H1 (cell line): ENCODE measurements around the gene SOX12. TPM values are rescaled to one million over a fixed set of nuclear protein-coding genes. Genes with fewer than 3 reads are reported as not detected.

ENCODE experiments used
- CTCF ChIA-PET: fragments of 300-600 bp; sonication (Branson Sonifier 250); formaldehyde crosslinking; loops from one replicate; lab custom pipeline; 2021; ENCODE audit not compliant: partially characterized antibody; lab: Charles Lee
- POLR2A ChIA-PET: fragments of 300-600 bp; sonication (Branson Sonifier 250); formaldehyde crosslinking; loops from one replicate; lab custom pipeline; 2021; ENCODE audit warnings: inconsistent platforms; ENCODE audit not compliant: partially characterized antibody; lab: Charles Lee
- DNase-seq, 2 experiments: peaks; one replicate each; pipeline versions ENCODE4 v3.0.0 to v3.0.0-alpha.2; 2010 to 2022; ENCODE audit warnings: low spot score in 2 of 2, low read depth in 1 of 2, mixed read lengths in 1 of 2
- FAIRE-seq: peaks from 2 replicates; lab custom pipeline; 2011; peaks lifted over from hg19 to GRCh38; lab: Jason Lieb, UNC
- H2AFZ ChIP-seq: 2 replicates; pipeline ENCODE4 v1.8.1; 2012; ENCODE audit warnings: low read length, inconsistent platforms
- H2AK5ac ChIP-seq: 2 replicates; pipeline ENCODE4 v1.6.1; 2013; ENCODE audit warnings: low read depth, low read length
- H2BK120ac ChIP-seq: replicated peaks from 2 replicates; pipeline ENCODE3; 2013; ENCODE audit warnings: low read depth, low read length, inconsistent platforms
- H2BK12ac ChIP-seq: 2 replicates; pipeline ENCODE4 v1.6.1; 2013; ENCODE audit warnings: low read depth, low read length
- H2BK15ac ChIP-seq: 2 replicates; pipeline ENCODE4 v1.6.1; 2013; ENCODE audit warnings: low read length
- H2BK20ac ChIP-seq: 2 replicates; pipeline ENCODE4 v1.6.1; 2013; ENCODE audit warnings: low read length
- H2BK5ac ChIP-seq: 2 replicates; pipeline ENCODE4 v1.6.1; 2013; ENCODE audit warnings: low read depth, low read length
- H3K14ac ChIP-seq: 2 replicates; pipeline ENCODE4 v1.6.1; 2013; ENCODE audit warnings: inconsistent platforms; ENCODE audit not compliant: insufficient read length
- H3K18ac ChIP-seq: 2 replicates; pipeline ENCODE4 v1.6.1; 2013; ENCODE audit warnings: low read length; ENCODE audit errors: extremely low read depth
- H3K23ac ChIP-seq: 2 replicates; pipeline ENCODE4 v1.6.1; 2013; ENCODE audit warnings: inconsistent platforms; ENCODE audit not compliant: insufficient read length
- H3K23me2 ChIP-seq: 2 replicates; pipeline ENCODE4 v1.6.1; 2013; ENCODE audit warnings: low read depth, low read length
- H3K27ac ChIP-seq: 2 replicates; pipeline ENCODE4 v1.6.1; 2011; ENCODE audit warnings: low read depth, low read length, inconsistent platforms
- H3K27me3 ChIP-seq, 4 experiments: replicated peaks in 1 of 4; 1 replicate in 1 of 4; 2 replicates in 3 of 4; pipeline versions ENCODE4 v1.6.1 to v1.8.1; 2011 to 2013; ENCODE audit warnings: low read length in 3 of 4, mild to moderate bottlenecking in 3 of 4, inconsistent platforms in 2 of 4, mixed read lengths in 2 of 4, moderate library complexity in 1 of 4; ENCODE audit not compliant: control insufficient read depth in 3 of 4, insufficient read depth in 3 of 4; ENCODE audit errors: extremely low read depth in 1 of 4
- H3K36me3 ChIP-seq, 4 experiments: 2 replicates each; pipeline versions ENCODE4 v1.6.1 to v1.8.1; 2011 to 2013; ENCODE audit warnings: mild to moderate bottlenecking in 4 of 4, low read length in 3 of 4, moderate library complexity in 2 of 4, control low read depth in 1 of 4, inconsistent platforms in 1 of 4; ENCODE audit not compliant: insufficient read depth in 4 of 4, control insufficient read depth in 2 of 4
- H3K4ac ChIP-seq: replicated peaks from 2 replicates; pipeline ENCODE3; 2013; ENCODE audit warnings: low read length, low read depth, mixed read lengths, inconsistent platforms; ENCODE audit not compliant: insufficient read length
- H3K4me1 ChIP-seq, 4 experiments: replicated peaks in 1 of 4; 1 replicate in 1 of 4; 2 replicates in 3 of 4; pipeline versions ENCODE4 v1.6.1 to v1.8.1; 2011 to 2013; ENCODE audit warnings: low read length in 3 of 4, inconsistent platforms in 2 of 4, mixed read lengths in 1 of 4; ENCODE audit not compliant: insufficient read depth in 4 of 4, control insufficient read depth in 3 of 4
- H3K4me2 ChIP-seq, 2 experiments: 2 replicates each; pipeline versions ENCODE4 v1.6.1 to v1.8.1; 2011 to 2013; ENCODE audit warnings: low read depth in 2 of 2, low read length in 2 of 2, control low read depth in 1 of 2, inconsistent platforms in 1 of 2, mild to moderate bottlenecking in 1 of 2; ENCODE audit not compliant: insufficient read depth in 1 of 2
- H3K4me3 ChIP-seq, 4 experiments: fragments of 200-600, 300-600 bp in 1 of 4; sonication (generic), shearing (Covaris generic), sonication (Bioruptor Twin) in 1 of 4; 2 replicates each; pipeline versions ENCODE4 v1.5.1 to v1.8.1; 2011 to 2016; ENCODE audit warnings: low read length in 4 of 4, low read depth in 3 of 4, control low read depth in 2 of 4, inconsistent platforms in 2 of 4, mild to moderate bottlenecking in 2 of 4, mixed read lengths in 1 of 4, moderate library complexity in 1 of 4; ENCODE audit not compliant: insufficient read depth in 2 of 4; ENCODE audit errors: extremely low read depth in 1 of 4
- H3K56ac ChIP-seq: replicated peaks from 2 replicates; pipeline ENCODE3; 2013; ENCODE audit warnings: low read depth, mild to moderate bottlenecking, mixed read lengths, low read length, inconsistent platforms; ENCODE audit not compliant: insufficient read length
- H3K79me1 ChIP-seq: 2 replicates; pipeline ENCODE4 v1.6.1; 2013; ENCODE audit warnings: low read depth, low read length, control low read depth
- H3K79me2 ChIP-seq, 2 experiments: 2 replicates each; pipeline versions ENCODE4 v1.6.1 to v1.8.1; 2012 to 2013; ENCODE audit warnings: low read length in 2 of 2, mild to moderate bottlenecking in 2 of 2, inconsistent platforms in 1 of 2; ENCODE audit not compliant: insufficient read depth in 2 of 2, control insufficient read depth in 1 of 2
- H3K9ac ChIP-seq, 4 experiments: replicated peaks in 1 of 4; 1 replicate in 1 of 4; 2 replicates in 3 of 4; pipeline versions ENCODE4 v1.6.1 to v1.8.1; 2011 to 2013; ENCODE audit warnings: low read depth in 3 of 4, low read length in 3 of 4, control low read depth in 2 of 4, mild to moderate bottlenecking in 2 of 4, moderate library complexity in 2 of 4, inconsistent platforms in 1 of 4; ENCODE audit errors: extremely low read depth in 1 of 4
- H3K9me3 ChIP-seq, 2 experiments: 2 replicates each; pipeline versions ENCODE4 v1.6.1 to v1.8.1; 2012 to 2013; ENCODE audit warnings: mild to moderate bottlenecking in 2 of 2, moderate library complexity in 2 of 2, control low read depth in 1 of 2, inconsistent platforms in 1 of 2, low read depth in 1 of 2, low read length in 1 of 2, mixed read lengths in 1 of 2; ENCODE audit not compliant: insufficient read depth in 2 of 2
- H4K20me1 ChIP-seq, 2 experiments: replicated peaks in 1 of 2; 2 replicates each; pipeline versions ENCODE3 to v1.8.1; 2011 to 2013; ENCODE audit warnings: inconsistent platforms in 2 of 2, low read length in 2 of 2, mild to moderate bottlenecking in 1 of 2; ENCODE audit not compliant: insufficient read depth in 2 of 2, control insufficient read depth in 1 of 2
- H4K5ac ChIP-seq: 2 replicates; pipeline ENCODE4 v1.6.1; 2013; ENCODE audit warnings: low read length, low read depth, mixed read lengths, inconsistent platforms; ENCODE audit not compliant: insufficient read length
- H4K8ac ChIP-seq: 2 replicates; pipeline ENCODE4 v1.8.0; 2013; ENCODE audit warnings: mild to moderate bottlenecking, moderate library complexity, low read length, inconsistent platforms; ENCODE audit not compliant: insufficient read depth; ENCODE audit errors: extremely low read depth
- H4K91ac ChIP-seq: replicated peaks from 2 replicates; pipeline ENCODE3; 2013; ENCODE audit warnings: low read length, mixed read lengths, inconsistent platforms; ENCODE audit not compliant: insufficient read length
- CHD1 ChIP-seq: IDR thresholded peaks from 2 replicates; pipeline ENCODE4 v1.6.1; 2012; ENCODE audit warnings: low read depth, low read length, improper control_type of control experiment
- CHD2 ChIP-seq: IDR thresholded peaks from 2 replicates; pipeline ENCODE4 v1.6.1; 2012; ENCODE audit warnings: low read length, improper control_type of control experiment
- E2F6 ChIP-seq: IDR thresholded peaks from 2 replicates; pipeline ENCODE4 v1.6.1; 2012; ENCODE audit warnings: inconsistent platforms
- EGR1 ChIP-seq: IDR thresholded peaks from 2 replicates; pipeline ENCODE4 v1.6.1; 2011; ENCODE audit warnings: low read depth, low read length, borderline replicate concordance
- FOSL1 ChIP-seq: IDR thresholded peaks from 2 replicates; pipeline ENCODE4 v1.6.1; 2011; ENCODE audit warnings: mild to moderate bottlenecking, low read depth, low read length, moderate library complexity; ENCODE audit not compliant: insufficient read depth
- GABPA ChIP-seq: IDR thresholded peaks from 2 replicates; pipeline ENCODE4 v1.6.1; 2011; ENCODE audit warnings: mild to moderate bottlenecking, low read length, moderate library complexity, borderline replicate concordance; ENCODE audit not compliant: insufficient read depth
- MAFK ChIP-seq: IDR thresholded peaks from 2 replicates; pipeline ENCODE4 v1.6.1; 2012; ENCODE audit warnings: low read depth, mild to moderate bottlenecking, improper control_type of control experiment, low read length
- NANOG ChIP-seq: IDR thresholded peaks from 2 replicates; pipeline ENCODE4 v1.6.1; 2011; ENCODE audit warnings: low read length, low read depth, mild to moderate bottlenecking, inconsistent platforms; ENCODE audit not compliant: insufficient read depth, poor library complexity, severe bottlenecking
- PHF8 ChIP-seq: fragments of 200-600 bp; sonication (generic); conservative IDR thresholded peaks from 2 replicates; pipeline ENCODE4 v1.7.1; 2012; ENCODE audit warnings: low read depth, mild to moderate bottlenecking, inconsistent platforms, low read length, moderate library complexity
- POU5F1 ChIP-seq: IDR thresholded peaks from 2 replicates; pipeline ENCODE4 v1.6.1; 2011; ENCODE audit warnings: low read depth, mild to moderate bottlenecking, low read length, moderate library complexity
- RNF2 ChIP-seq: fragments of 200-900, 300-1000 bp; sonication (generic); IDR thresholded peaks from 2 replicates; pipeline ENCODE4 v1.7.1; 2016; ENCODE audit warnings: borderline replicate concordance, low read depth, mild to moderate bottlenecking, antibody characterized with exemption, low read length; ENCODE audit not compliant: poor library complexity, severe bottlenecking; ENCODE audit errors: missing control alignments
- SIX5 ChIP-seq: IDR thresholded peaks from 2 replicates; pipeline ENCODE4 v1.6.1; 2011; ENCODE audit warnings: mild to moderate bottlenecking, low read depth, low read length
- SP1 ChIP-seq: IDR thresholded peaks from 2 replicates; pipeline ENCODE4 v1.6.1; 2011; ENCODE audit warnings: low read depth, low read length
- WGBS, 2 experiments: shearing (Covaris generic) in 1 of 2; methylation state at CpG; one replicate each; pipeline versions ENCODE4 v1.1.6 to v1.1.7; 2013 to 2015; ENCODE audit warnings: low lambda C conversion rate in 2 of 2, mixed read lengths in 2 of 2, inconsistent platforms in 1 of 2, low coverage in 1 of 2, missing lambda C conversion rate in 1 of 2; ENCODE audit not compliant: insufficient replicate concordance in 2 of 2, insufficient coverage in 1 of 2, insufficient read length in 1 of 2; ENCODE audit errors: extremely low coverage in 1 of 2, missing lambda C conversion rate in 1 of 2; 5-methylcytosine and 5-hydroxymethylcytosine counted together
- polyA plus RNA-seq, 7 experiments: library from polyadenylated mRNA; depleted of rRNA in 3 of 7; stranded (reverse) in 5 of 7; unstranded in 2 of 7; fragments of >200 nt in 5 of 7; fragments of 200-250 nt in 2 of 7; gene quantifications; 1 replicate in 5 of 7; 2 replicates in 1 of 7; 4 replicates in 1 of 7; pipeline versions ENCODE4 v1.2.1 to v1.2.3, GENCODE V29; 2011 to 2013; ENCODE audit warnings: missing spikeins in 2 of 7, mixed read lengths in 2 of 7
- total RNA-seq: library from RNA; stranded (reverse); fragmentation: NEBNext Ultra II Directional; extraction: Animal tissue kit (Norgen Biotek cat#: 25700); gene quantifications from 2 replicates; pipeline ENCODE4 v1.2.1, GENCODE V29; 2021

SOX12 gene
- total and polyA plus RNA-seq, 2 of the 8 experiments (the other 6 are each of a cell fraction or from before 2014, with no cell fraction given), result 6.4 to 63.0 TPM

GRCh38 chr20:376750-377149, 51.4 kb downstream of the SOX12 start:
- ChIA-PET CTCF (interaction anchor here (1.1 to 2.0 kb wide), 2 partner anchors 22 to 51 kb away, joined by 3 to 6 read pairs; no protein-coding TSS in a partner anchor), POLR2A (interaction anchor here (0.8 to 1.9 kb wide), 3 partner anchors 10 to 26 kb away, joined by 3 to 7 read pairs (median 4); no protein-coding TSS in a partner anchor)
- no peak overlapping the region for H2BK12ac ChIP-seq
- H3K23ac ChIP-seq, result no peak overlapping the region
- H3K9me3 ChIP-seq, result no peaks in the 10 kb centered on the region
- no peaks in the 10 kb centered on the region for H4K20me1 ChIP-seq
- no peak overlapping the region for H4K91ac ChIP-seq
- no peak overlapping the region for H2AK5ac ChIP-seq
- H3K4me1 ChIP-seq, result peaks cover 0 to 3% (median 1%) of the 10 kb centered on the region in 4 experiments; a peak in 3 of 7 replicates
- H3K23me2 ChIP-seq, result peaks cover 7% of the 10 kb centered on the region; the same call in 1 of the 2 replicates
- DNase-seq (no peak), FAIRE-seq (no peak)
- no peak overlapping the region for H2BK15ac ChIP-seq
- H3K27me3 ChIP-seq, result peaks cover 0 to 6% (median 4%) of the 10 kb centered on the region in 4 experiments; a peak in 4 of 7 replicates
- H3K14ac ChIP-seq, result no peak overlapping the region
- H2BK20ac ChIP-seq, result no peak overlapping the region
- no peak overlapping the region for H3K27ac ChIP-seq
- H2BK5ac ChIP-seq, result no peak overlapping the region
- H4K8ac ChIP-seq, result no peak overlapping the region
- no peak overlapping the region for H3K18ac ChIP-seq
- no peak overlapping the region for H3K9ac ChIP-seq
- no peak overlapping the region for H3K4me2 ChIP-seq
- H3K4ac ChIP-seq, result no peak overlapping the region
- H4K5ac ChIP-seq, result no peak overlapping the region
- no peak overlapping the region for H2AFZ ChIP-seq
- no peaks in the 10 kb centered on the region for H3K79me2 ChIP-seq
- no peak overlapping the region for H2BK120ac ChIP-seq
- 36% methylated on average over 2 of the region's 2 CpGs; no CpG with 5 or more reads in 1 of the 2 experiments for WGBS, 2 experiments
- no peak overlapping the region for H3K4me3 ChIP-seq
- no peak overlapping the region for H3K56ac ChIP-seq
- H3K36me3 ChIP-seq, result no peaks in the 10 kb centered on the region
- H3K79me1 ChIP-seq, result no peaks in the 10 kb centered on the region
- no peak for TF ChIP-seq SIX5
- TF ChIP-seq E2F6, result no peak
- no peak for TF ChIP-seq POU5F1
- no peak for TF ChIP-seq FOSL1
- no peak for TF ChIP-seq PHF8
- TF ChIP-seq CHD2, result no peak
- TF ChIP-seq GABPA, result no peak
- no peak for TF ChIP-seq RNF2
- TF ChIP-seq NANOG, result no peak
- TF ChIP-seq CHD1, result no peak
- TF ChIP-seq SP1, result no peak
- TF ChIP-seq MAFK, result no peak
- no peak for TF ChIP-seq EGR1
